ENCODE measurements around the gene TMPRSS11F. TPM values are rescaled to one million over a fixed set of nuclear protein-coding genes. Genes with fewer than 3 reads are reported as not detected.

TMPRSS11F gene
- total and polyA plus RNA-seq, 9 of the 15 experiments (the other 6 are each of a cell fraction or from before 2014, with no cell fraction given): 0.03 to 0.36 (median 0.07) TPM; not detected in 2

- H3K27ac ChIP-seq (ENCODE audit: extremely low read depth, low read depth, low read length): no peak overlapping the region
- H3K79me2 ChIP-seq (ENCODE audit: control insufficient read depth, insufficient read depth, low read length): no peaks in the 10 kb centered on the region
- TF ChIP-seq TRIM28 (IDR thresholded peaks at IDR 0.05): peak; percentile 79
- no peak for TF ChIP-seq ADNP (tag; IDR thresholded peaks at IDR 0.05)
- peak; percentile 60; the same call in 1 of the 2 replicates for TF ChIP-seq ZFP1 (CRISPR knock-in tag; IDR thresholded peaks at IDR 0.05)
- peak; percentile 37 to 49; a peak in 1 of 4 replicates for TF ChIP-seq TRIM24 (IDR thresholded peaks at IDR 0.05)
- no peak for TF ChIP-seq CREB3L1 (IDR thresholded peaks at IDR 0.05; ENCODE audit: borderline replicate concordance, low read depth)
- TF ChIP-seq CBX3 (IDR thresholded peaks at IDR 0.05; ENCODE audit: borderline replicate concordance in 1 of 2, low read length in 2 of 2): peak in 1 of 2 experiments; percentile 54; a peak in 1 of 3 replicates
- TF ChIP-seq DACH1 (IDR thresholded peaks at IDR 0.05; ENCODE audit: partially characterized antibody): no peak
- TF ChIP-seq BCOR (IDR thresholded peaks at IDR 0.05): no peak
- no peak for TF ChIP-seq ZNF133 (CRISPR knock-in tag; IDR thresholded peaks at IDR 0.05)
- TF ChIP-seq, protein P1, sequence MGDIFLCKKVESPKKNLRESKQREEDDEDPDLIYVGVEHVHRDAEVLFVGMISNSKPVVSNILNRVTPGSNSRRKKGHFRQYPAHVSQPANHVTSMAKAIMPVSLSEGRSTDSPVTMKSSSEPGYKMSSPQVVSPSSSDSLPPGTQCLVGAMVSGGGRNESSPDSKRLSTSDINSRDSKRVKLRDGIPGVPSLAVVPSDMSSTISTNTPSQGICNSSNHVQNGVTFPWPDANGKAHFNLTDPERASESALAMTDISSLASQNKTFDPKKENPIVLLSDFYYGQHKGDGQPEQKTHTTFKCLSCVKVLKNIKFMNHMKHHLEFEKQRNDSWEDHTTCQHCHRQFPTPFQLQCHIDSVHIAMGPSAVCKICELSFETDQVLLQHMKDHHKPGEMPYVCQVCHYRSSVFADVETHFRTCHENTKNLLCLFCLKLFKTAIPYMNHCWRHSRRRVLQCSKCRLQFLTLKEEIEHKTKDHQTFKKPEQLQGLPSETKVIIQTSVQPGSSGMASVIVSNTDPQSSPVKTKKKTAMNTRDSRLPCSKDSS (IDR thresholded peaks at IDR 0.05; ENCODE audit: low read depth, partially characterized antibody): peak; percentile 63
- TF ChIP-seq PTRF (tag; IDR thresholded peaks at IDR 0.05): no peak
- H3K4me3 ChIP-seq: no peak overlapping the region
- in situ Hi-C loops (cut with MboI) (no loop called here), intact Hi-C loops (cut with micrococcal nuclease) (no loop called here)
- H3K9me3 ChIP-seq (replicated peaks; ENCODE audit: control insufficient read depth, insufficient read depth, low read depth, low read length): peaks cover 1% of the 10 kb centered on the region; the same call in 1 of the 2 replicates
- H3K9me1 ChIP-seq (ENCODE audit: control insufficient read depth, insufficient read depth, low read length): no peaks in the 10 kb centered on the region
- no peak overlapping the region for H3K9ac ChIP-seq (ENCODE audit: insufficient read depth in 1 of 2, low read depth in 2 of 2, low read length in 2 of 2)
- H3K36me3 ChIP-seq (ENCODE audit: control insufficient read depth, insufficient read depth, low read length): no peaks in the 10 kb centered on the region
- WGBS (ENCODE audit: insufficient coverage, low coverage, missing lambda C conversion rate): 33% methylated on average over 1 of the region's 1 CpG
- no TSS peak for BruUV-seq (replicated peaks)
- no peak for DNase-seq (ENCODE audit: extremely low read depth in 1 of 4, low spot score in 3 of 4)
- CTCF ChIA-PET (ENCODE audit: low intra/inter-chr PET ratio): no interaction called here
- no peaks in the 10 kb centered on the region for H3K27me3 ChIP-seq (ENCODE audit: control insufficient read depth in 2 of 2, insufficient read depth in 2 of 2, low read length in 2 of 2)
- H4K20me1 ChIP-seq (replicated peaks; ENCODE audit: control insufficient read depth, insufficient read depth, low read length): no peaks in the 10 kb centered on the region
- no peak overlapping the region for H3K4me2 ChIP-seq (ENCODE audit: insufficient read depth, low read length)
- H3K4me1 ChIP-seq (replicated peaks in 1 of 2; ENCODE audit: control insufficient read depth in 2 of 2, insufficient read depth in 2 of 2, low read length in 2 of 2): peaks cover 4 to 7% of the 10 kb centered on the region in 2 experiments; a peak in 3 of 5 replicates
- ATAC-seq: no peak
- no peak overlapping the region for H2AFZ ChIP-seq (ENCODE audit: low read depth, low read length)
- POLR2A ChIA-PET: no interaction called here
- FAIRE-seq: no peak
These were observed 17.4 kb upstream of the TMPRSS11F start for GRCh38 chr4:68147079-68147478.

All from K562 (cell line).